Stimulated activated naive CD4-positive, alpha-beta T cell (primary cell): ENCODE measurements around the gene OTUD6A.
"Not testable (repeated sequence)": the region's sequence is repeated elsewhere in the genome, so short reads cannot be mapped to it uniquely, and the experiment has no call there.

Experiments used
- DNase-seq, 6 experiments: peaks; one replicate each; lab custom pipeline; 2025; lab: John Stamatoyannopoulos, UW

OTUD6A gene

GRCh38 chrX:70049406-70049805, 12.9 kb upstream of the OTUD6A start:
- DNase-seq: no peak

DNA sequence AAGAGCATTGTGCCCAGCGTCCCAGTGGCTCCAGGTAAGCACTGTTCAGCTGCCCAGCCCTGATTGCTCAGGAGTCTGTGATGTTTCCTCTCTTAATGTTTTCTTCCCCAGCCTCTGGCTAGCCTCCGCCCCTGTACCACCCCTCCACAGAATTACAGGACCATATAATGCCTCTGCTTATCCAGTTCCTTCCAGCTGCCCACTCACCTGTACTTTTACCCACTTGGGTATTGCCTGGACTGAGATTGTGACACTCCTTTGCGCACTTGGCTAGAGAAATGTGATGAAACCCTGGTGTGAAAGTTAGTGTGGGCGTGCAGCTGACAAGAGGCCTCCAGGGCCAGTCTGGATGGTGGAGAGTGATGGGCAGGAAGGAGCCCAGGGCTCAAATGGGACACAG, 12.3 kb upstream of the OTUD6A start, which contains the start of gene AWAT2:
AWAT2 (minus strand) TSS at position 14 of the 400 bp plus-strand sequence; CDS start at position 8, 6 bp downstream.
- no peak for DNase-seq

DNA sequence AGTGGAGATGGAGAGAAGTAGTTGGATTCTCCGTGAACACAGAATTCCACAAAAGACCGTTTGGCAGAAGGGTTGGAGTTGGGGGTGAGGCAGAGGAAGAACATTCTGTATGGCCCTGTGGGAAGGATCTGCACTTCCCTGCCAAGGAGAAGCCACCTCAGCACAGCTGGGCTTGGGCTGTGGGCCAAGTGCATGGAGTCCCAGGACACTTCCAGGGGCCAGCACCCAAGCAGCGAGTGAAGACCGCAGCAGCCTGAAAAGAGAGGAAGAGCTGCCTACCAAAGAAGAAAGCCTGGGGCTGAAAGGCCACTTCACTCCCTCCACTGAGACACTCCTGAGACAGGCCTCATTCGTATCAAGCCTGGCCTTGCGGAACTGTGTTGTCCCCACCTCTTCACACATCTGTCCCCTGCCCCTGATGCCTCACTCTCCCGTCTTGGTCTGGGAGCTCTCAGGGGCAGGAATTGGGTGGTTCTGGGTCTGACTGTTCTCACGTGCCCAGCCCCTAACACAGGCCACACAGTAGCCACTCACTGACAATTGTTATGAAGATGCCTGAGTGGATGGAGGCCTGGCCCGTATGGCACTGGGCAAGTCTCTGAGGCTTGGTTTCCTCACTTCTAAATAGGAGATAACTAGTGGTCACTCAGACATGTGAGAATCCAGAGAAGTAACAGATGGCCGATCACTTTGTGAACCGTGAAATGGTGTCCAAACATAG, 9.2 kb upstream of the OTUD6A start:
- DNase-seq: no peak

DNA sequence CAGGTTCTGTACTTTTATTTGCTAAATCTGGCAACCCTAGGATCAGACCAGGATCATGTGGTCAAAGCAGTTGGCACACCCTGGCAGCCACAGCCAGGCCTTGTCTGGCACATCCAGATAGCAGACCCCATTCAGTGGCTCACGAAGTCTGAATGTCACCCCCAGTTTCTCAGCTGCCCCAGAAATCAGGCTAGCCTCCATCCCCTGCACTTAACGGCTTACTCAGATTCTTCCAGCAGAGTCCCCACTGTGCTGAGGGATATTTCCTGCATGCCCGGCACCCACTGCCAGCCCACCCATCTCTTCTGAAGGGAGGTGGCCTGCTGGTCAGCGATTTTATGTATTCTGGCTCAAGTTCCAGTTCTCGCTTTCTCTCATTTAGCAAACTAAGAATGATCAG, 7.9 kb upstream of the OTUD6A start:
- DNase-seq: no peak

GRCh38 chrX:70062961-70063550, 799 bp downstream of the OTUD6A start:
- no peak for DNase-seq

- no peak for DNase-seq
These were observed 4.4 kb downstream of the OTUD6A start for GRCh38 chrX:70066646-70067045.

- DNase-seq: no peak
These were observed 17.0 kb downstream of the OTUD6A start for GRCh38 chrX:70079297-70079696.

- no peak for DNase-seq
These were observed 17.6 kb downstream of the OTUD6A start for GRCh38 chrX:70079870-70080269.

- DNase-seq: no peak
These were observed 20.5 kb downstream of the OTUD6A start for GRCh38 chrX:70082723-70083122.

GRCh38 chrX:70084592-70085240, 22.5 kb downstream of the OTUD6A start:
- no peak for DNase-seq

DNA sequence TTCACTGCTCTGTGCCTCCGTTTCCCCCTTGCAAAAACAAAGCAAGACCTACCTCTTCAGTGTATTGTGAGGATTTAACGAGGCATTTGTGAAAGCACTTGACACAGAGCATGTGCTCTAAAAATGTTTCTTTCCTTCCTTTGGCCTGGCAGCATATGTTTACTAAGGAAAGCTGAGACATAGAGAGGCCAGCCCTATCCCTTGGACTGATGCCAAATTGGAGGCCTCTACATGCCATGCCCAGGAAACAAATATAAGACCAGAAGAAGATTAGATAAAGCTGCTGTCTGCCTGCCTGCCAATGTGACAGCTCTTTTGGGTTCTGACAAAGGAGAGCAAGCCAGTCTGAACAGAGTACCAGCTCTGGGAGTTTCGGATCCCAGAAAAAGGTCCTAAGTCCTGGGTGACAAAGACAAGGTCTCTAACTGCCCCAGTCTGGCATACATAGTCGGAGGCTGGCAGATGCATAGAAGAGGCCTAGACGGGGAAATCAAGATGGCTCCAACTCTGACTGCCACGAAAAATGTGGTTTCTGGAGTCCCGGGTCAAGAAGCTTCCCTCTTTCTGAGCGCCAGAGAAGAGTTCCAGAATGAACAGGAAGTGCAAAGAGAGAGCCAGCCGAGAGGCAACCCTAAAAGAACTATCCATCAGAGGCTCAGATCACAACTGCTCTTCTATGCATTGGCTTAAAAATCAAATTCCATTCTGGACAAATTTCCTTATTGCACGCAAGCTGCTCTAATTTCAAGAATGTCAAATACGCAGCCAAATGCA, 25.8 kb downstream of the OTUD6A start:
- peak in 1 of 6 experiments; percentile 1 for DNase-seq

DNA sequence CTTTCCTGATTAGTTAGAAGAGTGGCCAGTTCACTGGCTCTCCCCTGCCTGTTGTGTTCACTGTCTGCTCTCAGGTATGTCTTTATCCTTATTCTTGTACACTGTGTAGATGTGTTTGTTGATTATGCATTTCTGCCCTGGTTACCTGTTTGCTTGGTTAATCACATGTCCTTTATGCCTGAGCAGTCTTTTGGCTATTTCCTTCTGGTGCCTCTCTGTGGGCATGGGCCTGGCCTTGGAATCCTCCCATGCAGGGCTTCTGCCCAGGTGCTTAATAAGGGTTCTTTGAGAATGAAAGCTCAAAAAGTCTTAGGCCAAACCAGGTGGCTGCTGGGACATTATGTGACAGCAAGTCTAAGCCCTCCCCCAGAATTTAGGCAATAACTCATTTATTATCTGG, 26.5 kb downstream of the OTUD6A start:
- no peak for DNase-seq

DNA sequence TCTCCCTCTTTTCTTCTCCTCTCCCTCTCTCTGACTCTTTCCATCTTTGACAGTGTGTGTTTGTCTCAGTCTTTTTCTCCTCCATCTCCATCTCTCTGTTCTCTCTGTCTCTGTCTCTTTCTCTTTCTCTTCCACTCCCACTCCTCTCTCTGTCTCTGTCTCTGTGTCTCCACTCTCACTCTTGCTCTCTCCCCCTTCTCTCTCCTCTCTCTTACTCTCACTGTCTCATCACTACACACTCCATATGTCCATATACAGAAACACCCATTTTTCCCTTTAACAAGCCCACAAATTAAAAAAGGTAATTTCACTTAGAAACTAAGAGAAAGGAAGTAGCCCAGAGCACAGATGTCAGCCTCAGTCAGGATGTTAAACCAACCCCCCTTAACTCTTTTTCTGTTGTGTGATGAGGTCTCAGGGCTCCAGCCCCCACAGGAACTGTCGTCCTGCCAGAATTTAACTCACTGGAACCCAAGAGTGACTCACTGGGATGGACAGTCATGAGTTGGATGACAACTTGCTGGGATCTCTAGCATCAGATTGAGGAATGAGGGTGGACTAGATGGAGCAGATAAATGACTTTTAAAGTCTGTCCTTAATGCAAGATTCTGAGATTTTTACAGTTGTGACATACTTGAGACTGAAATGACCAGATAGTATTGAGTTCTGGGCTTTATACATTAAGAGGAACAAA, 27.5 kb downstream of the OTUD6A start:
- DNase-seq: no peak

GRCh38 chrX:70092247-70092646, 30.0 kb downstream of the OTUD6A start:
- no peak for DNase-seq

- DNase-seq: no peak
These were observed 33.8 kb downstream of the OTUD6A start for GRCh38 chrX:70096052-70096451.

GRCh38 chrX:70105229-70105628, 43.0 kb downstream of the OTUD6A start:
- DNase-seq: no peak

DNA sequence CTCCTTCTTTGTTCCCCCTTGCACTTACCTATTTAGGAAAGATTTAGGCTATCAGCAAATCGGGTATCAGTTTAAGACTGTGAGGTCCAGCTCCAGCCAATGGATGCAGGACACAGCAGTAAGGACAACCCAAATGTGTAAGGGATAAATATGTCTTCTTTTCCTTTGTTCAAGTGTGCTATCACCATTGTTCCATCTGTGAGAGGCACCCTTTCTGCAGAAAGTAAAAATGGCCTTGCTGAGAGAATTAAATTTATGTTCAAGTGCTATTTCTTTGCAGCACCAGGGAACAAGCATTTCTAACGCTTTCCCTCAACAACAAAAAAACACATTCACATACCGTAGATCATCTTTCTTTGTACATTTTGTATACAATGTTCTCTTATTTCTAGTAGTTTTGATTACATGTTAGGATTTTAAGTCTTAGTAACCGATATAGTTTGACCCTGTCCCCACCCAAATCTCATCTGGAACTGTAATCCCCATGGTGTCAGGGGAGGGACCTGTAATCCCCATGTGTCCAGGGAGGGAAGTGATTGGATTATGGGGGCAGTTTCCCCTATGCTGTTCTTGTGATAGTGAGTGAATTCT, 49.3 kb downstream of the OTUD6A start:
- DNase-seq: not testable (repeated sequence)
